Naive thymus-derived CD4-positive, alpha-beta T cell (primary cell): Measurements from ENCODE around the gene PACRG. TPM values are rescaled to one million over a fixed set of nuclear protein-coding genes. Genes with fewer than 3 reads are reported as not detected.

Experiments
- ATAC-seq: fragments of 150-1000 bp; cut with Tn5 transposase; 2 replicates; pipeline ENCODE4 v1.10.0; 2021; ENCODE audit warnings: mild to moderate bottlenecking, moderate library complexity
- CTCF ChIA-PET: fragments of 350-600 bp; sonication (Branson Sonifier 250); formaldehyde crosslinking; loops from one replicate; lab custom pipeline; 2021; ENCODE audit warnings: antibody characterized with exemption; lab: Charles Lee
- POLR2A ChIA-PET: fragments of 350-600 bp; sonication (Branson Sonifier 250); formaldehyde crosslinking; loops from one replicate; lab custom pipeline; 2021; ENCODE audit warnings: antibody characterized with exemption, inconsistent platforms; lab: Charles Lee
- DNase-seq, 9 donors: peaks; one replicate each; pipeline versions ENCODE4 v3.0.0 to v3.0.0-alpha.2; 2020 to 2022; ENCODE audit warnings: mixed read lengths in 1 of 9
- H3K27ac ChIP-seq: one replicate; pipeline ENCODE4 v1.7.0; 2013; ENCODE audit warnings: mild to moderate bottlenecking, low read depth, low read length, moderate library complexity
- H3K27me3 ChIP-seq, 2 donors: one replicate each; pipeline ENCODE4 v1.7.0; 2013; ENCODE audit warnings: low read length in 2 of 2, mild to moderate bottlenecking in 2 of 2, moderate library complexity in 2 of 2; ENCODE audit not compliant: control insufficient read depth in 2 of 2, insufficient read depth in 2 of 2
- H3K36me3 ChIP-seq, 3 experiments: 1 replicate in 2 of 3; 2 replicates in 1 of 3; pipeline ENCODE4 v1.7.0; 2013; ENCODE audit warnings: low read length in 3 of 3, mild to moderate bottlenecking in 3 of 3, moderate library complexity in 1 of 3; ENCODE audit not compliant: insufficient read depth in 3 of 3, control insufficient read depth in 2 of 3
- H3K4me1 ChIP-seq, 2 donors: one replicate each; pipeline ENCODE4 v1.7.0; 2013; ENCODE audit warnings: low read length in 2 of 2, mild to moderate bottlenecking in 2 of 2, moderate library complexity in 1 of 2; ENCODE audit not compliant: control insufficient read depth in 2 of 2, insufficient read depth in 2 of 2
- H3K4me3 ChIP-seq: 2 replicates; pipeline ENCODE4 v1.7.0; 2013; ENCODE audit warnings: mild to moderate bottlenecking, low read length
- H3K9me3 ChIP-seq, 3 experiments: 1 replicate in 2 of 3; 2 replicates in 1 of 3; pipeline ENCODE4 v1.7.0; 2013; ENCODE audit warnings: low read length in 3 of 3; ENCODE audit not compliant: control insufficient read depth in 2 of 3
- H3K27ac Mint-ChIP-seq, 9 donors: one replicate each; pipeline ENCODE4 v1.8.0; 2020 to 2022; ENCODE audit warnings: mixed read lengths in 9 of 9, mild to moderate bottlenecking in 8 of 9, moderate library complexity in 5 of 9, inconsistent platforms in 2 of 9
- H3K27me3 Mint-ChIP-seq, 5 donors: one replicate each; pipeline ENCODE4 v1.8.0; 2021 to 2022; ENCODE audit warnings: mixed read lengths in 5 of 5, mild to moderate bottlenecking in 1 of 5
- H3K36me3 Mint-ChIP-seq, 5 donors: one replicate each; pipeline ENCODE4 v1.8.0; 2020 to 2022; ENCODE audit warnings: mixed read lengths in 5 of 5, mild to moderate bottlenecking in 3 of 5, inconsistent platforms in 1 of 5
- H3K4me1 Mint-ChIP-seq, 7 donors: one replicate each; pipeline ENCODE4 v1.8.0; 2020 to 2022; ENCODE audit warnings: mixed read lengths in 7 of 7, mild to moderate bottlenecking in 3 of 7, inconsistent platforms in 1 of 7
- H3K4me3 Mint-ChIP-seq, 10 donors: one replicate each; pipeline ENCODE4 v1.8.0; 2020 to 2022; ENCODE audit warnings: mild to moderate bottlenecking in 10 of 10, mixed read lengths in 10 of 10, moderate library complexity in 6 of 10, inconsistent platforms in 2 of 10
- H3K9me3 Mint-ChIP-seq, 11 donors: one replicate each; pipeline ENCODE4 v1.8.0; 2020 to 2022; ENCODE audit warnings: mixed read lengths in 11 of 11, mild to moderate bottlenecking in 4 of 11, inconsistent platforms in 1 of 11, moderate library complexity in 1 of 11
- intact Hi-C, 2 donors: fragments of 100-400 bp; cut with micrococcal nuclease; formaldehyde crosslinking; loops; one replicate each; pipeline ENCODE4 v1.15.1; 2023
- polyA plus RNA-seq, 2 donors: library from polyadenylated mRNA; unstranded; fragments of 300-500 nt; fragmentation: Illumina TruSeq; gene quantifications; one replicate each; pipeline ENCODE4 v1.2.3, GENCODE V29; 2021
- total RNA-seq, 6 experiments: library from RNA in 5 of 6; stranded (reverse) in 5 of 6; gene quantifications; 1 replicate in 5 of 6; 2 replicates in 1 of 6; pipeline ENCODE4 v1.2.3 and lab custom pipeline; 2021 to 2026

Gene PACRG
- total and polyA plus RNA-seq, 7 experiments from 2014 or later: 0.89 to 2.2 (median 1.5) TPM; not detected in 1

DNA sequence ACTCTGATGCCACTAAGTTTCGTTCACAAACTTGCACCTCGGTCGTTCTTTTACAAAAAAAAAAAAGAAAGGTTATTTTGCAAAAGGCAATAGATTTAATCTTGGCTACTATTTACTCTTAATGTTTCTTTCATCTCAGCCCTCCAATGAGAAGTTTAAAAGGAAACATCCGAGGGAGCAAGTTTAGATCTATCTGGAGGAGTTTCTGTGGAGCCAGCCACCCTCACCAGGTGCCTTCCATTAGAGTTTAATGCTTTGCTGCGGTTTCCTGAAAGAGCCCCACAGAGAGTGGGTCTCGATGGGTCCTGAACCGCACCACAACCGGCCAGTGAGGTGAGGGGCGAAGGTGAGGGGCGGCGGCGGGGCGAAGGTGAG lies 840 bp upstream of the PACRG start:
- POLR2A ChIA-PET: interaction anchor here (0.8 kb wide), 1 partner anchor 25 kb away, joined by 3 read pairs; no protein-coding TSS in a partner anchor
- intact Hi-C loops: loop anchor here (1.0 to 10.0 kb wide), 8 partner anchors 686 to 1736 kb away; partner anchors contain the start of genes AGPAT4 (in 2 of the 2), MAP3K4 (in 2 of the 2) and QKI (in 1 of the 2)
- CTCF ChIA-PET: no interaction called here
- peaks cover 0 to 5% (median 0%) of the 10 kb centered on the region in 3 experiments for H3K36me3 ChIP-seq
- peak; percentile 1 for ATAC-seq
- peaks cover 6 to 23% (median 14%) of the 10 kb centered on the region in 7 donors for H3K4me1 Mint-ChIP-seq
- no peaks in the 10 kb centered on the region for H3K9me3 ChIP-seq
- peaks cover 0 to 1% (median 0%) of the 10 kb centered on the region in 11 donors for H3K9me3 Mint-ChIP-seq
- peak in 4 of 9 donors; percentile 8 to 35 (median 19) for DNase-seq
- peak overlapping the region; percentile 86 to 98 (median 97) for H3K27ac Mint-ChIP-seq
- peak overlapping the region; percentile 92 to 98 (median 96) for H3K4me3 Mint-ChIP-seq
- peak overlapping the region; percentile 72 for H3K4me3 ChIP-seq
- H3K36me3 Mint-ChIP-seq: peaks cover 0 to 5% (median 0%) of the 10 kb centered on the region in 5 donors
- no peaks in the 10 kb centered on the region for H3K4me1 ChIP-seq
- H3K27me3 ChIP-seq: no peaks in the 10 kb centered on the region
- H3K27ac ChIP-seq: peak overlapping the region; percentile 90
- peaks cover 0 to 13% (median 0%) of the 10 kb centered on the region in 5 donors for H3K27me3 Mint-ChIP-seq

DNA sequence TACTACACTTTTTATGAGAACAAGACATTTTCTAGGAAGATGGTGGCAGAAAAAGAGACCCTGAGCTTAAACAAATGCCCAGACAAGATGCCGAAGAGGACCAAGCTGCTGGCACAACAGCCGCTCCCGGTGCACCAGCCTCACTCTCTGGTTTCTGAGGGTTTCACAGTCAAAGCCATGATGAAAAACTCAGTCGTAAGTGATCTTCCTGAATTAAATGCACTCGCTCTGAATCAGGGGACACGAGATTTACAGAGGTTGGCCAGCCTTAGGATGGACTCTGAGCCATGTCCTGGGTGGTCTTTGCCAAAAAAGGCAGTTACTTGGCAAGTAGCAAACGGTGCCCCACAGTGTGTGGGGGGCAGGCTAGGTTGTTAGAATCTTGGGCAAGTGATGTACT lies 423 bp downstream of the PACRG start:
- Histone ChIP-seq H3K27ac (peak overlapping the region; percentile 90), H3K36me3 (peaks cover 0 to 5% (median 0%) of the 10 kb centered on the region in 3 experiments), H3K4me3 (peak overlapping the region; percentile 72), H3K9me3 (no peaks in the 10 kb centered on the region), H3K27me3 (no peaks in the 10 kb centered on the region), H3K4me1 (peaks cover 0 to 3% of the 10 kb centered on the region in 2 donors)
- H3K36me3 Mint-ChIP-seq: peaks cover 0 to 9% (median 0%) of the 10 kb centered on the region in 5 donors
- ChIA-PET CTCF (no interaction called here), POLR2A (interaction anchor here (0.6 kb wide), 1 partner anchor 235 kb away, joined by 4 read pairs; no protein-coding TSS in a partner anchor)
- peak overlapping the region; percentile 88 to 99 (median 97) for H3K27ac Mint-ChIP-seq
- peak overlapping the region; percentile 92 to 98 (median 96) for H3K4me3 Mint-ChIP-seq
- DNase-seq (peak in 1 of 9 donors; percentile 18), ATAC-seq (no peak)
- peaks cover 0 to 13% (median 0%) of the 10 kb centered on the region in 5 donors for H3K27me3 Mint-ChIP-seq
- H3K4me1 Mint-ChIP-seq: peaks cover 7 to 25% (median 19%) of the 10 kb centered on the region in 7 donors
- intact Hi-C loops: loop anchor here (5.0 to 10.0 kb wide), 3 partner anchors 817 to 1733 kb away; partner anchors contain the start of gene MAP3K4 (in 1 of the 2)
- peaks cover 0 to 1% (median 0%) of the 10 kb centered on the region in 11 donors for H3K9me3 Mint-ChIP-seq

DNA sequence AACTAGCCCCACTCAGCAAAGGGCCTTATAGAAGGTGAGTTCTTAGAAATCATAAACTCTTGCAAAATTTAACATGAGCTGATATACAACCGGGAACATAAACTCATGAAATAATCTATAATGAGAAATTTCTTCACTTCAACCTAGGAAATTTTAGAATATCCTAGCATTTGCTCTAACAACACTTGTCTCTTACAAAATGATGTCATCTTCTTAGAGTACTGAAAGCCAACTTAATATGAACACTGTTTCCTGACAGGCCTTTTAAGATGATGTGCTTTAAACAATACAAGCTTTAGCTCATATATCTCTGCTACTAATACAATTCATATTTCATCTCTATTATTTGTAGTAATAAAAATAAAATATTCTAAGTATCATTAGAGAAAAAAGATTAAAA lies 932 bp downstream of the PACRG start:
- peaks cover 0 to 2% (median 0%) of the 10 kb centered on the region in 11 donors for H3K9me3 Mint-ChIP-seq
- intact Hi-C loops: loop anchor here (5.0 to 10.0 kb wide), 3 partner anchors 816 to 1734 kb away; partner anchors contain the start of gene MAP3K4 (in 1 of the 2)
- peaks cover 0 to 13% (median 0%) of the 10 kb centered on the region in 5 donors for H3K27me3 Mint-ChIP-seq
- H3K4me1 ChIP-seq: peaks cover 0 to 8% of the 10 kb centered on the region in 2 donors
- no peak for DNase-seq
- ChIA-PET CTCF (no interaction called here), POLR2A (interaction anchor here (0.6 kb wide), 2 partner anchors 58 to 236 kb away, joined by 4 to 5 read pairs; no protein-coding TSS in a partner anchor)
- H3K27ac Mint-ChIP-seq: peak overlapping the region; percentile 88 to 99 (median 97)
- H3K27me3 ChIP-seq: no peaks in the 10 kb centered on the region
- H3K9me3 ChIP-seq: no peaks in the 10 kb centered on the region
- ATAC-seq: no peak
- H3K36me3 ChIP-seq: peaks cover 0 to 5% (median 0%) of the 10 kb centered on the region in 3 experiments
- H3K36me3 Mint-ChIP-seq: peaks cover 0 to 12% (median 0%) of the 10 kb centered on the region in 5 donors
- peak overlapping the region in 9 of 10 donors; percentile 92 to 98 (median 96) for H3K4me3 Mint-ChIP-seq
- peaks cover 11 to 30% (median 24%) of the 10 kb centered on the region in 7 donors for H3K4me1 Mint-ChIP-seq
- H3K27ac ChIP-seq: peak overlapping the region; percentile 90
- H3K4me3 ChIP-seq: no peak overlapping the region

DNA sequence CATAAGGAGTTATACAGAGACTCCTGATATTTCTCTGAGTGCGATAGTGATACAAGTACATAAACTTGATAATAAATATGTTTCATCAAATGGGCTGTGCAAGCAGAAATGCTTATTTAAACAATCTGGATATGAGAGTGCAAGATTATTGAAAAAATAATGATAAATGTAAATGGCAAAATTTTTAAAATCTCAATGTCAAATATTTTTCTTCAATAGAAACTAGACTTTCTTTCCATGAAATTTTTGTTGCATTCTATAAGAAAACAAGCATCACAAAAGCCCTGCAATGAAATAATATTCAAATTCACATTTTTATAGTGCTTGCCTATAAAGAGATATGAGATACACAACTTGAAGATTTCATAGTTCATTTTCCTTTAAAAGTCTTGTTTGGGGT lies 2.7 kb downstream of the PACRG start:
- H3K36me3 Mint-ChIP-seq: peaks cover 0 to 13% (median 0%) of the 10 kb centered on the region in 5 donors
- Histone ChIP-seq H3K27ac (no peak overlapping the region), H3K9me3 (no peaks in the 10 kb centered on the region), H3K27me3 (no peaks in the 10 kb centered on the region), H3K36me3 (peaks cover 0 to 5% (median 0%) of the 10 kb centered on the region in 3 experiments), H3K4me3 (no peak overlapping the region), H3K4me1 (peaks cover 0 to 8% of the 10 kb centered on the region in 2 donors)
- H3K27me3 Mint-ChIP-seq: peaks cover 0 to 13% (median 0%) of the 10 kb centered on the region in 5 donors
- H3K4me1 Mint-ChIP-seq: peaks cover 11 to 32% (median 27%) of the 10 kb centered on the region in 7 donors
- no peak overlapping the region for H3K4me3 Mint-ChIP-seq
- ChIA-PET POLR2A (no interaction called here), CTCF (no interaction called here)
- intact Hi-C loops: no loop called here
- H3K27ac Mint-ChIP-seq: peak overlapping the region in 2 of 9 donors; percentile 12 to 45
- H3K9me3 Mint-ChIP-seq: peaks cover 0 to 4% (median 0%) of the 10 kb centered on the region in 11 donors
- DNase-seq (no peak), ATAC-seq (no peak)

DNA sequence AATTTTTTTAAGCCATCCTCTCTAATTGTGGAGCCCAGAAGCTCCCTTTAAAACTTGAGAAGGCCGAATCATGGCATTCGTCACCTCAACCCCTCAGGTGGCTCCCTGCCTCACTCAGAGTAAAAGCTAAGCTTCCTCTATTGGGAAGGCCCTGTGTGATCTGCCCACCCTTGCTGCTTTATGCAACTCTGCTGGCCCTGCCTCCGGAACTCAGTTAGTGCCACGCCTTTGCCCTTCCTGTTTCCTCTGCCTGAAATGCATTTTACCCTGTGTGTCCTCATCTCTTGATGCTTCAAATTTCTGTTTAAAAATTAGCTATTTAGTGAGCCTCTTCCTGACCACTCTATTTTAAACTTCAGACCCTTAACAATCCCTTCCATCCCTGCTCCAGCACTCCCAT lies 5.7 kb downstream of the PACRG start:
- peak; percentile 56 for ATAC-seq
- CTCF ChIA-PET: no interaction called here
- POLR2A ChIA-PET: interaction anchor here (1.2 kb wide), 1 partner anchor 8 kb away, joined by 3 read pairs; no protein-coding TSS in a partner anchor

DNA sequence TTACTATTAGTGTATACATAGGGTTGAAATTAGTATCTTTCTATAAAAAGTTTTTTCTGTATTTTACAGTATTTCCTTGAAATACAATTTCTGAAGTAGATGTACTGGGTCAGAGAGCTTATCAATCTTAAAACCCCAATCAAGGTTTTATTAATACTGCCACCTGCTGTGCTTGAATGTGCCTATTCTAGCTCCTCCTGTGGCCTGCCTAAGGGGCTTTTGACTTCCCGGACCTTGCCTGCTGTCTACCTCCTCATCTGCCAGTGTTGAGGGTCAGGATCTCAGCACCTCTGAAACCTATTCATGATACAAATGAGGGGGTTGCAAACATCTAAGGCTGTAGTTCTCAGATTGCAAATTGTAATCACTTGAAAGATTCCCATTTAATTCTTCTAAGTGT lies 9.2 kb downstream of the PACRG start:
- no peak for ATAC-seq
- Histone ChIP-seq H3K27ac (no peak overlapping the region), H3K4me3 (no peak overlapping the region), H3K27me3 (no peaks in the 10 kb centered on the region), H3K9me3 (no peaks in the 10 kb centered on the region), H3K4me1 (peaks cover 0 to 8% of the 10 kb centered on the region in 2 donors), H3K36me3 (no peaks in the 10 kb centered on the region)
- Mint-ChIP-seq H3K27ac (no peak overlapping the region), H3K4me1 (peaks cover 5 to 13% (median 11%) of the 10 kb centered on the region in 7 donors), H3K4me3 (no peak overlapping the region), H3K27me3 (no peaks in the 10 kb centered on the region), H3K36me3 (peaks cover 0 to 8% (median 0%) of the 10 kb centered on the region in 5 donors), H3K9me3 (peaks cover 0 to 4% (median 0%) of the 10 kb centered on the region in 11 donors)
- DNase-seq: no peak
- POLR2A ChIA-PET: no interaction called here
- intact Hi-C loops: loop anchor here in 1 of 2 donors (2.0 kb wide), 1 partner anchor 1318 kb away; no protein-coding TSS in a partner anchor
- CTCF ChIA-PET: interaction anchor here (0.7 to 0.8 kb wide), 2 partner anchors 90 to 1319 kb away, joined by 3 read pairs; no protein-coding TSS in a partner anchor

More for the DNA sequence above, 5.7 kb downstream of the PACRG start:
- Mint-ChIP-seq H3K4me1 (peaks cover 5 to 15% (median 13%) of the 10 kb centered on the region in 7 donors), H3K9me3 (peaks cover 0 to 4% (median 0%) of the 10 kb centered on the region in 11 donors), H3K27ac (peak overlapping the region in 8 of 9 donors; percentile 37 to 81 (median 62)), H3K4me3 (peak overlapping the region in 8 of 10 donors; percentile 2 to 53 (median 38)), H3K27me3 (peaks cover 0 to 7% (median 0%) of the 10 kb centered on the region in 5 donors), H3K36me3 (peaks cover 0 to 13% (median 0%) of the 10 kb centered on the region in 5 donors)
- H3K4me3 ChIP-seq: no peak overlapping the region
- no peaks in the 10 kb centered on the region for H3K27me3 ChIP-seq
- intact Hi-C loops: no loop called here
- no peaks in the 10 kb centered on the region for H3K36me3 ChIP-seq
- H3K9me3 ChIP-seq: no peaks in the 10 kb centered on the region
- H3K4me1 ChIP-seq: peaks cover 0 to 8% of the 10 kb centered on the region in 2 donors
- peak overlapping the region; percentile 39 for H3K27ac ChIP-seq
- peak in 6 of 9 donors; percentile 7 to 33 (median 18) for DNase-seq
